Ascending aorta (tissue), 2 donors: ENCODE measurements around the gene REG3A. TPM values are rescaled to one million over a fixed set of nuclear protein-coding genes. Genes with fewer than 3 reads are reported as not detected.

Experiments used
- DNase-seq, 2 donors: peaks; one replicate each; pipeline ENCODE4 v3.0.0-alpha.2; 2019; ENCODE audit warnings: low spot score in 2 of 2
- H3K27ac ChIP-seq, 2 donors: fragments of 200-600 bp; sonication (generic); one replicate each; pipeline ENCODE4 v1.5.1; 2016 to 2017; ENCODE audit warnings: mild to moderate bottlenecking in 1 of 2
- H3K27me3 ChIP-seq: fragments of 200-600 bp; sonication (generic); one replicate; pipeline ENCODE4 v1.5.1; 2017
- H3K36me3 ChIP-seq, 2 donors: fragments of 200-600 bp; sonication (generic); one replicate each; pipeline ENCODE4 v1.5.1; 2016
- H3K4me1 ChIP-seq, 2 donors: fragments of 200-600 bp; sonication (generic); one replicate each; pipeline ENCODE4 v1.5.1; 2016 to 2017; ENCODE audit warnings: mild to moderate bottlenecking in 1 of 2
- H3K4me3 ChIP-seq, 2 donors: fragments of 200-600 bp; sonication (generic); one replicate each; pipeline ENCODE4 v1.5.1; 2016 to 2017; ENCODE audit warnings: mild to moderate bottlenecking in 1 of 2
- H3K9me3 ChIP-seq, 2 donors: fragments of 200-600 bp; sonication (generic); one replicate each; pipeline ENCODE4 v1.5.1; 2016
- CTCF ChIP-seq, 3 experiments: fragments of 200-600 bp in 2 of 3; fragments of 450-650 bp in 1 of 3; sonication (generic) in 2 of 3; IDR thresholded peaks; one replicate each; pipeline ENCODE4 v1.5.1; 2016 to 2019; ENCODE audit warnings: antibody characterized with exemption in 3 of 3, mild to moderate bottlenecking in 1 of 3, moderate library complexity in 1 of 3
- intact Hi-C: fragments of 100-400 bp; cut with DNase I; formaldehyde crosslinking; loops from one replicate; pipeline ENCODE4 v1.15.1; 2023
- total RNA-seq: library from RNA; depleted of rRNA; stranded (reverse); fragments of >200 nt; gene quantifications from one replicate; pipeline ENCODE4 v1.1.0, GENCODE V29; 2016

Gene REG3A
- total RNA-seq, 1 donor from 2014 or later, result not detected

- no peaks in the 10 kb centered on the region for H3K9me3 ChIP-seq
- intact Hi-C loops, result no loop called here
- H3K27me3 ChIP-seq, result no peaks in the 10 kb centered on the region
- H3K27ac ChIP-seq, result no peak overlapping the region
- no peaks in the 10 kb centered on the region for H3K36me3 ChIP-seq
- no peak for TF ChIP-seq CTCF (IDR thresholded peaks at IDR 0.05)
- H3K4me1 ChIP-seq, result no peaks in the 10 kb centered on the region
- DNase-seq, result no peak
- H3K4me3 ChIP-seq, result no peak overlapping the region
These were observed 2.6 kb upstream of the REG3A start for GRCh38 chr2:79162132-79162531.

GRCh38 chr2:79159030-79159429 is 523 bp downstream of the REG3A start:
- Histone ChIP-seq H3K9me3 (no peaks in the 10 kb centered on the region), H3K27ac (no peak overlapping the region), H3K4me1 (no peaks in the 10 kb centered on the region), H3K4me3 (no peak overlapping the region), H3K27me3 (no peaks in the 10 kb centered on the region), H3K36me3 (no peaks in the 10 kb centered on the region)
- no peak for TF ChIP-seq CTCF (IDR thresholded peaks at IDR 0.05)
- intact Hi-C loops, result no loop called here
- no peak for DNase-seq

GRCh38 chr2:79155826-79156476 is 3.6 kb downstream of the REG3A start:
- DNase-seq, result no peak
- no peak for TF ChIP-seq CTCF (IDR thresholded peaks at IDR 0.05)
- intact Hi-C loops, result no loop called here
- no peaks in the 10 kb centered on the region for H3K36me3 ChIP-seq
- no peak overlapping the region for H3K4me3 ChIP-seq
- H3K27ac ChIP-seq, result no peak overlapping the region
- no peaks in the 10 kb centered on the region for H3K9me3 ChIP-seq
- no peaks in the 10 kb centered on the region for H3K4me1 ChIP-seq
- no peaks in the 10 kb centered on the region for H3K27me3 ChIP-seq

GRCh38 chr2:79139423-79139822 is 20.1 kb downstream of the REG3A start:
- H3K27me3 ChIP-seq, result no peaks in the 10 kb centered on the region
- no peak for TF ChIP-seq CTCF (IDR thresholded peaks at IDR 0.05)
- intact Hi-C loops, result no loop called here
- no peaks in the 10 kb centered on the region for H3K4me1 ChIP-seq
- H3K27ac ChIP-seq, result no peak overlapping the region
- no peak overlapping the region for H3K4me3 ChIP-seq
- no peak for DNase-seq
- H3K36me3 ChIP-seq, result no peaks in the 10 kb centered on the region
- H3K9me3 ChIP-seq, result no peaks in the 10 kb centered on the region

- no peak for TF ChIP-seq CTCF (IDR thresholded peaks at IDR 0.05)
- H3K4me3 ChIP-seq, result no peak overlapping the region
- no peaks in the 10 kb centered on the region for H3K36me3 ChIP-seq
- H3K4me1 ChIP-seq, result no peaks in the 10 kb centered on the region
- intact Hi-C loops, result no loop called here
- no peaks in the 10 kb centered on the region for H3K9me3 ChIP-seq
- H3K27me3 ChIP-seq, result no peaks in the 10 kb centered on the region
- DNase-seq, result no peak
- no peak overlapping the region for H3K27ac ChIP-seq
These were observed 21.2 kb downstream of the REG3A start for GRCh38 chr2:79138385-79138784.

DNA sequence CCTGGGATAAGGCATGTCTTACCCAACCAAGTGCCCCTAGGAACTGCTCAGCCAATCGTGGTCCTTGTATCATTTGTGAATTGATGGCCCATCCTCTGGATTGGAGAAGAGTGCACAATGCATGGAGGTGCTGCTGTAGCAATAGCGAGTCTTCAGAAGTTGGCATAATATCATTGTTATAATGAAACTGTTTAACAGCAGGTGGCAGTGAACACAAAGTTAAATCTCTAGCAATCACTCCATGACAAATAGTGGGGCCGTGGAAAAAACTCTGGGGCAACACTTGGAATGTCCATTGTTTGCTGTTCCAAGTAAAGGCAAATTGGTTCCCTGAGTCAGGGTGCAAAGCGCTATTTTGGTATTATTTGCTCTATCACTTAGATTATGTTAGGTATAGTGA is 27.9 kb downstream of the REG3A start:
- intact Hi-C loops, result no loop called here
- Histone ChIP-seq H3K27ac (no peak overlapping the region), H3K27me3 (no peaks in the 10 kb centered on the region), H3K9me3 (no peaks in the 10 kb centered on the region), H3K36me3 (no peaks in the 10 kb centered on the region), H3K4me3 (no peak overlapping the region), H3K4me1 (no peaks in the 10 kb centered on the region)
- DNase-seq, result no peak
- TF ChIP-seq CTCF (IDR thresholded peaks at IDR 0.05), result no peak
